Activated T-helper 1 cell treated with Interleukin-2 at 50 U/mL for 16 hours (primary cell): ENCODE measurements around the gene MAML1.

ENCODE experiments used
- DNase-seq: peaks from one replicate; pipeline ENCODE4 v3.0.0-alpha.2; 2020; ENCODE audit warnings: low read depth

Gene MAML1

GRCh38 chr5:179824745-179825112, 92.1 kb downstream of the MAML1 start:
- DNase-seq, result no peak

DNA sequence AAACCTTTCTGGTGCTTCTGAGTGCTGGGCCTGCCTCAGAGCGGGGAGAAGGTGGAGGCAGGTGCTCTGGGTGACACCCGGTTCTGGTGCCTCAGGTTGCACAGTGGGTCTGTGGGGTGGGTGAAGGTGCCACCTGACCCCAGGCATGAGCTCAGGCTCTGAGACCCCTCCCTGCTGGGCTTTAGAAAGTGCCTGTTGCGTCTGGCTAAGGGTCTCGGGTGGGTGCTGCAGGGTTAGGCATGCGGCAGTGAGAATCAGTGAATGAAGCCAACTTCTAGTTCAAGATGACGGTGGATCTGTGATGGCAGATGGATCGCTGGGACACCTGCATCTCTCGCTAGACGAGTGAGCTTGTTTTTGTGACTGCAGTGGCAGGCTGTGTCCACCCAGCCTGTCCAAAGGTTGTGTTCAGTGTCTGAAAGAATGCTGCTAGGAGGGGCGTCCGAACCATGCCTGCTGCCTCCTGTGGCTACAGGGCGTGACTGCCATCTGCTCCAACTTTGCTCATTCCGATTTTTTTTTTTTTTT, 93.1 kb downstream of the MAML1 start:
- DNase-seq, result no peak
